Measurements from ENCODE around the gene FBN1.

GRCh38 chr15:48388910-48389309, 256.6 kb downstream of the FBN1 start:
- no peak for TF ChIP-seq E2F1 (CRISPR knock-in tag; IDR thresholded peaks at IDR 0.05)
- no peak for TF ChIP-seq CTCF (IDR thresholded peaks at IDR 0.05)
- no peak for TF ChIP-seq ZNF232 (CRISPR knock-in tag; IDR thresholded peaks at IDR 0.05)
- no peak for TF ChIP-seq E2F5 (CRISPR knock-in tag; IDR thresholded peaks at IDR 0.05)
- TF ChIP-seq AFF4 (CRISPR knock-in tag; IDR thresholded peaks at IDR 0.05; ENCODE audit: borderline replicate concordance) = no peak
- no peak for TF ChIP-seq AR (CRISPR knock-in tag; IDR thresholded peaks at IDR 0.05)
- no peak for TF ChIP-seq ETV6 (CRISPR knock-in tag; IDR thresholded peaks at IDR 0.05)
- no peak for TF ChIP-seq NR2C2 (CRISPR knock-in tag; IDR thresholded peaks at IDR 0.05)
- no peak for TF ChIP-seq ATF2 (CRISPR knock-in tag; IDR thresholded peaks at IDR 0.05; ENCODE audit: borderline replicate concordance, low read depth)
- TF ChIP-seq FOXJ3 (CRISPR knock-in tag; IDR thresholded peaks at IDR 0.05; ENCODE audit: borderline replicate concordance) = no peak
- no peak for TF ChIP-seq ZBTB21 (CRISPR knock-in tag; IDR thresholded peaks at IDR 0.05; ENCODE audit: borderline replicate concordance)
- no peak for TF ChIP-seq CBFB (CRISPR knock-in tag; IDR thresholded peaks at IDR 0.05; ENCODE audit: low read depth)
- no peak for TF ChIP-seq NFE2L1 (CRISPR knock-in tag; IDR thresholded peaks at IDR 0.05)
- TF ChIP-seq USF2 (CRISPR knock-in tag; IDR thresholded peaks at IDR 0.05) = no peak

Measured in WTC11 (cell line).